Thyroid gland (tissue), 4 donors: Measurements from ENCODE around the gene CELF5.

Experiments
- POLR2A ChIP-seq, 2 donors: fragments of 450-650 bp; IDR thresholded peaks; one replicate each; pipeline ENCODE4 v1.6.1; 2017; ENCODE audit warnings: antibody characterized with exemption in 2 of 2, mild to moderate bottlenecking in 2 of 2, moderate library complexity in 1 of 2
- TF ChIP-seq, protein P1 (sequence below), 6 experiments: fragments of 200-600 bp in 3 of 6; fragments of 450-650 bp in 3 of 6; sonication (generic) in 3 of 6; IDR thresholded peaks; one replicate each; pipeline ENCODE4 v1.5.1; 2016 to 2019; ENCODE audit warnings: antibody characterized with exemption in 6 of 6, mild to moderate bottlenecking in 2 of 6, inconsistent platforms in 1 of 6, moderate library complexity in 1 of 6

DNA sequence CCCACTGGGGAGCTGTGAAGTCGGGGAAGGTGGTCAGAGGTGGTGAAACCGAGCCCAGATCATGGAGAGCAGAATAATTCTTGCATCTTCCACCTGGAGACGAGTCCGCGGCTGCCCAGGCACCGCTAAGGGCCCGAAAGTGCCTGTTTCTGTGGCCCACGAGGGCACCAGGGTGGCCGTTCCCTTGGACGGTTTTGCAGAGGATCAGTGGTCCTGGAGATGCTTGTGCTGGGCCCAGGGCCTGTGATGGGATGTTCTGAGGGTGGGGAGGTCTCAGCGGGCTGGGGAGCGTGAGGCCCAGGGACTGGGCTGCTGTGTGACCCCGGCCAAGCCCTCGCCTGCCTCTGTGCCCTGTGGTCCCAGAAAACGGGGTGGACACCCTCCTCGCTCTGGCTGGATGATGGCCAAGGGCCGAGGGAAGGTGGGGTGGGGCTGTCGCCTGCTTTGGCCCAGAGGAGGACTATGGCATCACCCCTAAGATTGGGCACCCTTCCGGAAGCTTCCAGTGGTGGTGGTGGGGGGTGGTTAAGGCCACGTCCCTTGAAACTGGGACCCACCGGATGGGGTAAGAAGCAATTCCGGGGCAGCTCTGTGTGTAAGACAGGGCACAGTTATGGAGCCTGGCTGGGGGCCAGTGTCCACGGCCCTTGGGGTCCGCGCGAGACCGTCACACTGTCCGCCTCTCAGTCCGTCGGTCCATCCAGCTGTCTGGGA is 90.7 kb downstream of the CELF5 start:
- TF ChIP-seq, protein P1, sequence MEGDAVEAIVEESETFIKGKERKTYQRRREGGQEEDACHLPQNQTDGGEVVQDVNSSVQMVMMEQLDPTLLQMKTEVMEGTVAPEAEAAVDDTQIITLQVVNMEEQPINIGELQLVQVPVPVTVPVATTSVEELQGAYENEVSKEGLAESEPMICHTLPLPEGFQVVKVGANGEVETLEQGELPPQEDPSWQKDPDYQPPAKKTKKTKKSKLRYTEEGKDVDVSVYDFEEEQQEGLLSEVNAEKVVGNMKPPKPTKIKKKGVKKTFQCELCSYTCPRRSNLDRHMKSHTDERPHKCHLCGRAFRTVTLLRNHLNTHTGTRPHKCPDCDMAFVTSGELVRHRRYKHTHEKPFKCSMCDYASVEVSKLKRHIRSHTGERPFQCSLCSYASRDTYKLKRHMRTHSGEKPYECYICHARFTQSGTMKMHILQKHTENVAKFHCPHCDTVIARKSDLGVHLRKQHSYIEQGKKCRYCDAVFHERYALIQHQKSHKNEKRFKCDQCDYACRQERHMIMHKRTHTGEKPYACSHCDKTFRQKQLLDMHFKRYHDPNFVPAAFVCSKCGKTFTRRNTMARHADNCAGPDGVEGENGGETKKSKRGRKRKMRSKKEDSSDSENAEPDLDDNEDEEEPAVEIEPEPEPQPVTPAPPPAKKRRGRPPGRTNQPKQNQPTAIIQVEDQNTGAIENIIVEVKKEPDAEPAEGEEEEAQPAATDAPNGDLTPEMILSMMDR (IDR thresholded peaks at IDR 0.05) = no peak
- no peak for TF ChIP-seq POLR2A (IDR thresholded peaks at IDR 0.05)
